ENCODE measurements around the gene GNB1. TPM values are rescaled to one million over a fixed set of nuclear protein-coding genes. Genes with fewer than 3 reads are reported as not detected.

GNB1 gene
- polyA plus RNA-seq, 1 donor = 226 TPM

- H3K27me3 ChIP-seq (ENCODE audit: control insufficient read depth, insufficient read depth, low read length) = no peaks in the 10 kb centered on the region
- H3K4me1 ChIP-seq (ENCODE audit: control insufficient read depth, insufficient read depth, low read length) = no peaks in the 10 kb centered on the region
- peaks cover 51% of the 10 kb centered on the region for H3K36me3 ChIP-seq (ENCODE audit: control insufficient read depth, insufficient read depth, low read length)
- H3K4me3 ChIP-seq (ENCODE audit: low read length) = no peak overlapping the region
- H3K9me3 ChIP-seq (ENCODE audit: control insufficient read depth, low read depth, low read length) = no peaks in the 10 kb centered on the region
- no peak overlapping the region for H3K27ac ChIP-seq (ENCODE audit: low read length)
- WGBS (ENCODE audit: insufficient coverage, low lambda C conversion rate) = 80% methylated on average over 1 of the region's 3 CpGs
- DNase-seq = no peak
These were observed 55.3 kb downstream of the GNB1 start for GRCh38 chr1:1835546-1835945.

GRCh38 chr1:1833916-1834325 lies 57.0 kb downstream of the GNB1 start:
- Histone ChIP-seq H3K27ac (ENCODE audit: low read length) (no peak overlapping the region), H3K4me3 (ENCODE audit: low read length) (no peak overlapping the region), H3K36me3 (ENCODE audit: control insufficient read depth, insufficient read depth, low read length) (peaks cover 56% of the 10 kb centered on the region), H3K27me3 (ENCODE audit: control insufficient read depth, insufficient read depth, low read length) (no peaks in the 10 kb centered on the region), H3K4me1 (ENCODE audit: control insufficient read depth, insufficient read depth, low read length) (no peaks in the 10 kb centered on the region), H3K9me3 (ENCODE audit: control insufficient read depth, low read depth, low read length) (no peaks in the 10 kb centered on the region)
- 43% methylated on average over 1 of the region's 6 CpGs for WGBS (ENCODE audit: insufficient coverage, low lambda C conversion rate)
- DNase-seq = no peak

GRCh38 chr1:1833456-1833855 lies 57.4 kb downstream of the GNB1 start:
- peaks cover 52% of the 10 kb centered on the region for H3K36me3 ChIP-seq (ENCODE audit: control insufficient read depth, insufficient read depth, low read length)
- no peaks in the 10 kb centered on the region for H3K4me1 ChIP-seq (ENCODE audit: control insufficient read depth, insufficient read depth, low read length)
- no peaks in the 10 kb centered on the region for H3K27me3 ChIP-seq (ENCODE audit: control insufficient read depth, insufficient read depth, low read length)
- no CpG with 5 or more reads among the region's 10 CpGs for WGBS (ENCODE audit: insufficient coverage, low lambda C conversion rate)
- H3K9me3 ChIP-seq (ENCODE audit: control insufficient read depth, low read depth, low read length) = no peaks in the 10 kb centered on the region
- no peak for DNase-seq
- no peak overlapping the region for H3K27ac ChIP-seq (ENCODE audit: low read length)
- no peak overlapping the region for H3K4me3 ChIP-seq (ENCODE audit: low read length)

GRCh38 chr1:1832820-1833219 lies 58.1 kb downstream of the GNB1 start:
- H3K27ac ChIP-seq (ENCODE audit: low read length) = no peak overlapping the region
- H3K9me3 ChIP-seq (ENCODE audit: control insufficient read depth, low read depth, low read length) = no peaks in the 10 kb centered on the region
- H3K4me1 ChIP-seq (ENCODE audit: control insufficient read depth, insufficient read depth, low read length) = no peaks in the 10 kb centered on the region
- no peaks in the 10 kb centered on the region for H3K27me3 ChIP-seq (ENCODE audit: control insufficient read depth, insufficient read depth, low read length)
- no peak for DNase-seq
- no peak overlapping the region for H3K4me3 ChIP-seq (ENCODE audit: low read length)
- no CpG with 5 or more reads among the region's 5 CpGs for WGBS (ENCODE audit: insufficient coverage, low lambda C conversion rate)
- H3K36me3 ChIP-seq (ENCODE audit: control insufficient read depth, insufficient read depth, low read length) = peaks cover 51% of the 10 kb centered on the region

GRCh38 chr1:1832166-1832565 lies 58.7 kb downstream of the GNB1 start:
- H3K4me3 ChIP-seq (ENCODE audit: low read length) = no peak overlapping the region
- no peak overlapping the region for H3K27ac ChIP-seq (ENCODE audit: low read length)
- H3K36me3 ChIP-seq (ENCODE audit: control insufficient read depth, insufficient read depth, low read length) = peaks cover 51% of the 10 kb centered on the region
- H3K4me1 ChIP-seq (ENCODE audit: control insufficient read depth, insufficient read depth, low read length) = peaks cover under 1% of the 10 kb centered on the region
- WGBS (ENCODE audit: insufficient coverage, low lambda C conversion rate) = 100% methylated on average over 1 of the region's 8 CpGs
- no peaks in the 10 kb centered on the region for H3K9me3 ChIP-seq (ENCODE audit: control insufficient read depth, low read depth, low read length)
- DNase-seq = no peak
- no peaks in the 10 kb centered on the region for H3K27me3 ChIP-seq (ENCODE audit: control insufficient read depth, insufficient read depth, low read length)

- Histone ChIP-seq H3K4me1 (ENCODE audit: control insufficient read depth, insufficient read depth, low read length) (peaks cover 7% of the 10 kb centered on the region), H3K27me3 (ENCODE audit: control insufficient read depth, insufficient read depth, low read length) (no peaks in the 10 kb centered on the region), H3K36me3 (ENCODE audit: control insufficient read depth, insufficient read depth, low read length) (peaks cover 33% of the 10 kb centered on the region), H3K9me3 (ENCODE audit: control insufficient read depth, low read depth, low read length) (no peaks in the 10 kb centered on the region), H3K27ac (ENCODE audit: low read length) (no peak overlapping the region), H3K4me3 (ENCODE audit: low read length) (no peak overlapping the region)
- 100% methylated on average over 1 of the region's 14 CpGs for WGBS (ENCODE audit: insufficient coverage, low lambda C conversion rate)
- no peak for DNase-seq
These were observed 63.6 kb downstream of the GNB1 start for GRCh38 chr1:1827089-1827848.

- no CpG with 5 or more reads among the region's 9 CpGs for WGBS (ENCODE audit: insufficient coverage, low lambda C conversion rate)
These were observed 64.4 kb downstream of the GNB1 start for GRCh38 chr1:1826356-1827088.

GRCh38 chr1:1825217-1825616 lies 65.7 kb downstream of the GNB1 start:
- no CpG with 5 or more reads among the region's 5 CpGs for WGBS (ENCODE audit: insufficient coverage, low lambda C conversion rate)
- no peaks in the 10 kb centered on the region for H3K27me3 ChIP-seq (ENCODE audit: control insufficient read depth, insufficient read depth, low read length)
- H3K9me3 ChIP-seq (ENCODE audit: control insufficient read depth, low read depth, low read length) = no peaks in the 10 kb centered on the region
- peaks cover 42% of the 10 kb centered on the region for H3K36me3 ChIP-seq (ENCODE audit: control insufficient read depth, insufficient read depth, low read length)
- peaks cover 7% of the 10 kb centered on the region for H3K4me1 ChIP-seq (ENCODE audit: control insufficient read depth, insufficient read depth, low read length)
- DNase-seq = no peak
- no peak overlapping the region for H3K4me3 ChIP-seq (ENCODE audit: low read length)
- H3K27ac ChIP-seq (ENCODE audit: low read length) = no peak overlapping the region

More at GRCh38 chr1:1826356-1827088, 64.4 kb downstream of the GNB1 start:
- Histone ChIP-seq H3K9me3 (ENCODE audit: control insufficient read depth, low read depth, low read length) (no peaks in the 10 kb centered on the region), H3K4me1 (ENCODE audit: control insufficient read depth, insufficient read depth, low read length) (peaks cover 7% of the 10 kb centered on the region), H3K4me3 (ENCODE audit: low read length) (no peak overlapping the region), H3K27me3 (ENCODE audit: control insufficient read depth, insufficient read depth, low read length) (no peaks in the 10 kb centered on the region), H3K27ac (ENCODE audit: low read length) (no peak overlapping the region), H3K36me3 (ENCODE audit: control insufficient read depth, insufficient read depth, low read length) (peaks cover 36% of the 10 kb centered on the region)
- peak in 1 of 2 donors; percentile 19 for DNase-seq

GRCh38 chr1:1819762-1820161 lies 71.1 kb downstream of the GNB1 start:
- no peak overlapping the region for H3K4me3 ChIP-seq (ENCODE audit: low read length)
- DNase-seq = no peak
- peaks cover 60% of the 10 kb centered on the region for H3K36me3 ChIP-seq (ENCODE audit: control insufficient read depth, insufficient read depth, low read length)
- no peak overlapping the region for H3K27ac ChIP-seq (ENCODE audit: low read length)
- H3K9me3 ChIP-seq (ENCODE audit: control insufficient read depth, low read depth, low read length) = no peaks in the 10 kb centered on the region
- no peaks in the 10 kb centered on the region for H3K27me3 ChIP-seq (ENCODE audit: control insufficient read depth, insufficient read depth, low read length)
- whole genome bisulfite sequencing (ENCODE audit: insufficient coverage, low lambda C conversion rate) = no CpG with 5 or more reads among the region's 6 CpGs
- no peaks in the 10 kb centered on the region for H3K4me1 ChIP-seq (ENCODE audit: control insufficient read depth, insufficient read depth, low read length)

GRCh38 chr1:1817221-1817620 lies 73.7 kb downstream of the GNB1 start:
- Histone ChIP-seq H3K4me3 (ENCODE audit: low read length) (no peak overlapping the region), H3K9me3 (ENCODE audit: control insufficient read depth, low read depth, low read length) (no peaks in the 10 kb centered on the region), H3K4me1 (ENCODE audit: control insufficient read depth, insufficient read depth, low read length) (no peaks in the 10 kb centered on the region), H3K36me3 (ENCODE audit: control insufficient read depth, insufficient read depth, low read length) (peaks cover 67% of the 10 kb centered on the region), H3K27ac (ENCODE audit: low read length) (no peak overlapping the region), H3K27me3 (ENCODE audit: control insufficient read depth, insufficient read depth, low read length) (no peaks in the 10 kb centered on the region)
- WGBS (ENCODE audit: insufficient coverage, low lambda C conversion rate) = no CpG with 5 or more reads among the region's 3 CpGs
- DNase-seq = no peak
